HG02678 (cell line): Measurements from ENCODE around the gene CDH23.
A peak's percentile ranks its signal among the peaks of the same experiment; 100 is the strongest.

ENCODE experiments used
- ATAC-seq: cut with Tn5 transposase; IDR thresholded peaks from one replicate; pipeline ENCODE4 v1.9.1; 2021; ENCODE audit warnings: mild to moderate bottlenecking, moderate library complexity; ENCODE audit not compliant: unreplicated experiment

The CDH23 gene

GRCh38 chr10:71836596-71836974 is 439.9 kb downstream of the CDH23 start:
- peak; percentile 22 for ATAC-seq

DNA sequence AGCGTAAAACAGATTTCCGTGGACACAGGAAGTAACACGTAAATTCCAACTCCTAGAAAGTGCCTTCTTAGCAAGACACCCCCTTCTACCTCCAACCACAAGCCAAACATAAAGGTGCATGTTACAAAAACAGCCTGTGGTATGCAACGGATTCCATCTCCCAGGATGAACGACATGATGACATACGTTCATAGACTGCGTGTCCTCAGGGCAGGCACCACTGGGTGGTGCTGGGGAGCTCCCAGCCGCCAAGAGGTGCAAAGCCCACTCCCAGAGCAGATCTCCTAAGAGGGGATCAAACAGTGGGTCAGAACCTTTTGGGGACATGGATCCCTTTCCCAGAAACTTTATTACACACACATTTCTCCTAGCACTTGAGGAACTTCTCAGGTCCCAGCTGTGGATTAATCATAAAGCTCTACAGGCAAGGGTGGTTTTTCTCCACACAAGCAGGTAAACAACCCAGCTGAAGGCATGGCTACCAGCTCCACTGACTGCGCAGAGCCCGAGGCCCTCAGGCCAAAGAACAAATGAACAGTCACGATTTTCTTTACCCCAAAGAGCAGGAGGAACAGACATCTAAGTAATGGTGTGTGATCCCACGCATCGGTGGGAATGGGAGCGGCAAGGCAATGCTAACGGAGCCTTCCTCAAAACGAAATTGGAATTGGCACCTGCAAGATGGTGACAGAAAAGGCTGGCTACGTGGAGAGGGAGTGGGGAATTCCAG is 440.5 kb downstream of the CDH23 start:
- ATAC-seq, result no peak

DNA sequence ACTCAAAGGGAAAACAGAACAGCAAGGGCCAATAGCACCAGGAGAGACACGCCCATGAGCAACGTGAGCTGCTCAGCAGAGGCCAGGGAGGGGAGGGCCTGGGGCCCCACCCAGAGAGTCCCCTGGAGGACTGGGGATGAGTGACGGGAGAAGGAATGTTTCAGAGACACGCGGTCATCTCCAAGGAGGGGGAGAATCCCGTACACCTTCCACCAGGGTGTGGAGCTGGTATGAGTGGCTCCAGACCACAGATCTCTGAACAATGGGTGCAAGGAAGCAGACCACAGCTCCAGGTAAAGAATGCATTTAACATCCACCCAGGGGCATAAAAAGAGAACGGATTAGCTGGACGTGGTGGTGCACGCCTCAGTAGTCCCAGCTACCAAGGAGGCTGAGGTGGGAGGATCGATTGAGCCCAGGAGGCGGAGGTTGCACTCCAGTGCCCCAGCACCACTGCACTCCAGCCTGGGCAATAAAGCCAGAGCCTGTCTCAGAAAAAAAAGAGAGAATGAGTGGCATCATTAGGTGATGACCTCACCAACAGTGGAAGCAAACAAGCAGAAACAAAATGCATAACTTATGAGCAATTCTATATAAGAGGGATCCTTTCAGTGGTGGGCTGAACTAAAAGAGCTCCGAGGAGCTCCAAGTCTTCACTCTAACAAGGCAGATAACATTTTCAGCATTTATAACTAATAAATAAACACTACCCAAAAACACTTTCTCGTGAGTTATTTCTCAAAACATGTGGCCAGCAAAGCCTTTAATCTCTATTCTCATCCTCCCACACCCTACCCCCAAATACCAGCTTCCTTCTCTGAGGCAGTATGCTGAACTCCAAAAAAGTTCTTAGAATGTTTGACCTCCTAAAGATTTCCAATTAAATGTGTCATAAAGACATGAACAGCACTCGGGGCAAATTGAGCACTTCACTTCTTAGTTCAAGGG is 441.8 kb downstream of the CDH23 start:
- no peak for ATAC-seq

DNA sequence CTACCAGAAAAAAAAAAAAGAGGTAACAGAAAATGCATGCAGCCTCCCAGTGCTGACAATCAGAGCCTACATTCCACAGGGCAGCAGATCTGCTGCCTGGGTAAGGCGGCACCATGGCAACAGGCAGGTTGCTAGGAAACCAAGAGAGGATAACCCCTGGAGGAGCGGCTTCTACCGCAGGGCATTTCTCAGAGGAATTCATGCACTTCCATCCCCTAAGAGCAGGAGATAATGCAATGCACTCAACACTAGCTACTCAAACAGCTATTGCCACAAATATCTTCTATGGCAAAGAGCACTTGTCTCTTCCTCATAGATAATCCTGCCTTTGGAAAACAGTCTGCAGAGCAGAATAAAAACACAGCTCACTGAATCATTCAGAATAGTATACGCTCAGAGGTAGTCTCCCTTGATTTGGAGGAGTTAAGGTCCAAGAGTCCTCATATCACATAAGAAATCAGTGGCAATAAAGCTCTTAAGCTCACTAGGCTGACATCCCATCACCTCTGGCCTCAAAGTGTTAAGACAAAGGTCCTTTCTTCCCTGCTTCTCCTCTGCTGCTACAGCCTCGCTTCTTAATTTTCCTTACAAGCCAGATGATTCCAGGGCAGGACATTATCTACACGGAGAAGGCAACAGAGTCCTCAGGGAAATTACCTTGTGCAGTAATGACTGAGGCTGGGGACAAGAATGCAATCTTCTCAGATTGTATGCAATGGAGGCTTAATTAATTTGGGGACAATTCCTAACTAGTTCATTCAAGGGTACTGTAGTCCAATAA is 443.6 kb downstream of the CDH23 start:
- no peak for ATAC-seq

DNA sequence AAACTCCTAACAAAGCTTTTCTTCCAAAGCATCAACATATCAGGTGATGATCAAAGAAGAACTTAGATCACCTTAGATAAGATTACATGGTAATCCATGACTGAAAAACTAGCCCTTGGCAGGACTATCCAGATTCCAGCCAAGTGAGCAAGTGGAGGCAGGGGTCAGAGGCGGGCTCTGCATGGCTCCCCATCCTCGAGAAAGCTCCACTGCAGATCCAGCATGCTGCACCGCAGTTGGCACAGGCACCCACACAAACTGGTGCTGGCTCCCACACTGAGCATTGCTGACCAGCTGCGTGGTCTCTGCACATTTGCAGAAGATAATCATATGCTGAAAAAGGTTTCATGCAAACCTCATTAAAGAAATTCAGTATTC is 444.2 kb downstream of the CDH23 start:
- no peak for ATAC-seq

- ATAC-seq, result no peak
Measured at GRCh38 chr10:71842422-71842821, 445.7 kb downstream of the CDH23 start.

GRCh38 chr10:71842856-71843686 is 446.4 kb downstream of the CDH23 start:
- no peak for ATAC-seq

GRCh38 chr10:71844084-71844483 is 447.4 kb downstream of the CDH23 start:
- ATAC-seq, result no peak

DNA sequence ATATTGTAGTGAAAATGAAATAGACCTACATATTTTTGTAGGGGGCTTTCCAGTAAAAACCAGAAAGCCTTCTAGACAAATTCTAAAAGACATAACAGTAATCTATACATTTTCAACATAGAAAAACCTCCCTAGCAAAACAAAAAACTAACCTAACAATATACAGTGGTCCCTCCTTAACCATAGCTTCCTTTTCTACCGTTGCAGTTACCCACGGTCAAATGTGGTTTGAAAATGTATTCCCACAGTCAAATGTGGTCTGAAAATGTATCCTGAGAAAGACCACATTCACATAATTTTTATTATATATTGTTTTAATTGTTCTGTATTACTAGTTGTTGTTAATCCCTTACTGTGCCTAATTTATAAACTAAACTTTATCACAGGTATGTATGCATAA is 448.0 kb downstream of the CDH23 start:
- no peak for ATAC-seq

GRCh38 chr10:71845410-71846405 is 449.0 kb downstream of the CDH23 start:
- ATAC-seq, result no peak

DNA sequence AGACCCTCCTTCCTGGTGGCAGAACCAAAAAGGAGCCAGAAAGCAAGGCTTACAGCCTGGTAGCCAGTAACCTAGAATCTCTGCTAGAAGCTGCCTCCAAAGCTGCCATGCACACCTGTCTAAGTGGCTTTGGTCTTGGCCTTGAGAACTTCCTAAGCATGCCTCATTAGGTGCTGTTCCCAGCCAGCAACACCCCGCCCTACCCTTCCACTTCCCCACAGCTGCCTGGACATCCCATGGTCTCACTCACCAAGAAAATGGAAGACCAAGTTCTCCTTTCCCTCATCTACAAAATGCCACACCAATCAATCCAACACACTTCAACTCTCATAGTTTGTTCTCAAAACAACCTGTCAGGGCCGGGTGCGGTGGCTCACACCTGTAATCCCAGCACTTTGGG is 450.1 kb downstream of the CDH23 start:
- no peak for ATAC-seq

DNA sequence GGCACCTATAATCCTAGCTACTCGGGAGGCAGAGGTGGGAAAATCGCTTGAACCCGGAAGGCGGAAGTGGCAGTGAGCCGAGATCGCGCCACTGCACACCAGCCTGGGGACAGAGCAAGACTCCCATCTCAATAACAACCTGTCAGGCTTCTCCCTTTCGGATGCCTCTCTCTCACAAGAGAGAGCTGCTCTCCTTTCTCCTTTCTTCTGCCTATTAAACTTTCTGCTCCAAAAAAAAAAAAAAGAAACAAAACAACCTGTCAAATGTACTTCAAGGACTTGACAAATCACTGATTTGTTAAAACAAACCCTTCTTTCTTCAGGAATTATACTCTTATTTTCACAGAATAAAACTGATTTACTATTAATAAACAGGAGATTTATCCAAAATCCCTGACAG is 450.7 kb downstream of the CDH23 start:
- ATAC-seq, result no peak

DNA sequence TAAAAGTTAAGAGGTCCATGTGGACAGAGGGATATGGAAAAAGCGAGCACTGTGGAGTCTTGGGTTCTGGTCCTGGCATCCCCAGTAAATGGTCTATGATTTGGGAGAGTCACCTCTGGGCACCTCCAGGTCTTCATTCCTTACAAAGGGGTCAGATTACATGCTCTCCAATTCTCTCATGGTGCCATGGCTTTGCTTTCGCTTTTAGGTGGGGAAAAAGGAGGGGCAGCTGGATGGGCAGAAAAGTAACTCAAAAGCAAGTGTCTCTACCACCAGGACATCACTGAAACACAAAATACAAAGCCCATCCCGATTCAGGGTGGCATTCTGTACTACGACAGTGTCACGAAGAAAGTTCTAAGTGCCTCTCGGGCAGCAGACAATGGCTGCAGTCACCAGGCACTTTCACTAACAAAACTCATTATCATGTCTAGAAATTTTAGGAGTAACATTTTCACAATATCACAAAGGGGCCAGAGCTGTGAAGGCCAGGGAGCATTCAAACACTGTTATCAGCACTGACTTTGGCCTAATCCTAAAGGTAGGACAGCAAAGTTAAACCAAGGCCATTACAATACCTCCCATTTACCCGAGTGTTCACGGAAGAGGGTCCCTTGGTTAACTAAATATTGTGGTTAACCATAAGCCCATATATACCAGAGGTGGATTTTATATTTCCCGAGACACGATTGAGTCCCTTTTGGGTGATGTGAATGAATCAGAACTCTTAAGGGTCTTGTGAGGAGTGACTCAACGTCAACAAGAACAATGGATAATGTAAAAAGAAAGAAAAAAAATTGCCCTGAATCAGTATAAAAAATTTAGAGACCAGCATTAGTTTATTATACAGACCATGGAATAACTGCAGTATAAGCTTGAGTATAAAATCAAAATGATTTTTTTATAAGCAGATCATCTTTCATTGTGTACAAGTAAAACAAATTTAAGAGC is 451.9 kb downstream of the CDH23 start:
- no peak for ATAC-seq

- no peak for ATAC-seq
Measured at GRCh38 chr10:71849461-71849908, 452.8 kb downstream of the CDH23 start.

GRCh38 chr10:71850021-71850742 is 453.5 kb downstream of the CDH23 start:
- no peak for ATAC-seq

DNA sequence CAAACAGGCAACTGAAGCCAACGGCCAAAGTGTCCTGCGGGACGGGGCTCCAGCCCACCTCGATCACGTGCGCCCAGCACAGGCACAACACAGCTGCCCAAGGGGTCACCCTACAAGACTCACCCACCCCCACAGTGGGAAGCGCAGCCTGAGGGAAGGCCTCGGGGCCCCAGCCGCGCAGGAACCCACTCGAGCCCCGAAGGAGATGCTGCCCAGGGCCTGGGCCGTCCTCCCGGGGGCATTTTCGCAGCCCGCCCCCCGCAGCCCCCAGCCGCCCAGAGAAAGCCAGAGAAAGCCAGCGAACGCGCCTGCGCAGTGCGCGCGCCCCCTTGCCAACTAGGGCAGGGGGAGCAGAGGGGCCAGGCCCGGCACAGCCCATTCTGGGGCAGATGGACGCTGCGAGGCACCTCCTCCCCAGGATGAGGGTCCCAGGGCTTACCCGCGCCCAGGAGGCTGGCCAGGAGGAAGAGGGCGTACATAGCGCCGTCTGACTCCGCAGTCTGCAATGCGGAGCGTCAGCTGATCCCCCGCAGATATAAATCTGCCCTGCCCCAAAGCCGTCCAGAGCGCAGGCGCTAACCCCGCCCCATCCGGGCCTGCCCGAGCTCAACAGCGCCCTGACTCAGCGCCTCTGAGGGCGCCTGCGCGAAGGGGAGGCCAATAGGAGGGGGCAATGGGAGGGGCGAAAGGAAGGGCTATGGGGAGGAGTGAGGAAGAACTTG is 454.2 kb downstream of the CDH23 start, which contains the start of gene PSAP:
PSAP (minus strand) TSS at position 509 of the 722 bp plus-strand sequence; CDS start at position 479, 30 bp downstream.
- ATAC-seq, result peak; percentile 96
